GM23248 (cell line): ENCODE data around the gene ATP6V0A1.

Experiments used
- EZH2 ChIP-seq: fragments of 200-600 bp; sonication (generic); IDR thresholded peaks from 2 replicates; pipeline ENCODE4 v1.6.1; 2018; ENCODE audit warnings: antibody characterized with exemption, mild to moderate bottlenecking; ENCODE audit not compliant: insufficient read depth, poor library complexity, severe bottlenecking
- EZH2phosphoT487 ChIP-seq: fragments of 200-600 bp; sonication (generic); IDR thresholded peaks from 2 replicates; pipeline ENCODE4 v1.6.1; 2018; ENCODE audit warnings: antibody characterized with exemption, moderate library complexity, mild to moderate bottlenecking, low read depth; ENCODE audit not compliant: insufficient read depth

- no peak for TF ChIP-seq EZH2
- TF ChIP-seq EZH2phosphoT487 = no peak
Observed at GRCh38 chr17:42475121-42475520, 16.4 kb downstream of the ATP6V0A1 start.
